Measurements from ENCODE around the gene PARP8. TPM values are rescaled to one million over a fixed set of nuclear protein-coding genes. Genes with fewer than 3 reads are reported as not detected.

Gene PARP8
- total RNA-seq, 6 donors from 2014 or later = 33.3 to 64.1 (median 34.6) TPM

DNA sequence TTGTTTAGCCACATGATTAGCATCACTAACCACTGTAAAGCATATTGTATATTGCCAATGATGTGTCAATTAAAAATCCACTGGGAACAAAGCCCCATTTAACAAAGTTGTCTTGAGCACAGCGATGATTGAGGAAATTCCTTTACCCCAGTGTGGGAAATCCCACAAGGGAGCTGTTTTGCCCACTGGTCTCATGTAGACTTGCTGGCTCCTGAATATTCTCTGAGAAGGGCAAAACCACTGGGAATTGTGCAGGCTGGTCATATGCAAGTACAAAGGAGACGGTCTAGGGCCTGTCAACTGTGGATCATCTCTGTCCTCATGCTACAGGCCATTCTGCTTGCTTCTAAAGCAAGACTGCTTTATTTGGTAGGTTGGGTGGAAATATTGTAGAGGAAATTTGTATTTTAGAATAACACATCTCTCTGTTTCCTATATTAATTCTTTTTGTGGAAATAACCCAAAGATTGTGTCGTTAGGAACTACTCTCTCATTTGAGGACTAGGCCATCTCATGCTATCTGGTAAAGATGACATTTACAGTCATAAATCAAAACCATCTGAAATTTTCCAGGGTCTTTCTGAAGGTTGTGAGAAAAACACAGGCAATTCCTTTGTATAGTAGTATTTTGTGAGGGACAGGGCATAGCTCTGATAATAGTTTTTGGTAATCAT is 60.2 kb downstream of the PARP8 start:
- H3K27ac ChIP-seq = no peak overlapping the region
- H3K4me3 ChIP-seq = no peak overlapping the region
- H3K4me1 ChIP-seq = peaks cover 0 to 12% (median 2%) of the 10 kb centered on the region in 4 donors
- ATAC-seq (ENCODE audit: low FRiP score in 2 of 2) = no peak
- H3K27me3 ChIP-seq = no peaks in the 10 kb centered on the region
- TF ChIP-seq POLR2AphosphoS5 (IDR thresholded peaks at IDR 0.05) (no peak), EP300 (IDR thresholded peaks at IDR 0.05) (no peak), POLR2A (IDR thresholded peaks at IDR 0.05) (no peak)
- TF ChIP-seq, protein P1, sequence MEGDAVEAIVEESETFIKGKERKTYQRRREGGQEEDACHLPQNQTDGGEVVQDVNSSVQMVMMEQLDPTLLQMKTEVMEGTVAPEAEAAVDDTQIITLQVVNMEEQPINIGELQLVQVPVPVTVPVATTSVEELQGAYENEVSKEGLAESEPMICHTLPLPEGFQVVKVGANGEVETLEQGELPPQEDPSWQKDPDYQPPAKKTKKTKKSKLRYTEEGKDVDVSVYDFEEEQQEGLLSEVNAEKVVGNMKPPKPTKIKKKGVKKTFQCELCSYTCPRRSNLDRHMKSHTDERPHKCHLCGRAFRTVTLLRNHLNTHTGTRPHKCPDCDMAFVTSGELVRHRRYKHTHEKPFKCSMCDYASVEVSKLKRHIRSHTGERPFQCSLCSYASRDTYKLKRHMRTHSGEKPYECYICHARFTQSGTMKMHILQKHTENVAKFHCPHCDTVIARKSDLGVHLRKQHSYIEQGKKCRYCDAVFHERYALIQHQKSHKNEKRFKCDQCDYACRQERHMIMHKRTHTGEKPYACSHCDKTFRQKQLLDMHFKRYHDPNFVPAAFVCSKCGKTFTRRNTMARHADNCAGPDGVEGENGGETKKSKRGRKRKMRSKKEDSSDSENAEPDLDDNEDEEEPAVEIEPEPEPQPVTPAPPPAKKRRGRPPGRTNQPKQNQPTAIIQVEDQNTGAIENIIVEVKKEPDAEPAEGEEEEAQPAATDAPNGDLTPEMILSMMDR (IDR thresholded peaks at IDR 0.05) = no peak
- H3K9me3 ChIP-seq = no peaks in the 10 kb centered on the region
- DNase-seq = no peak
- no peaks in the 10 kb centered on the region for H3K36me3 ChIP-seq
- 88 to 95% methylated on average over 3 of the region's 3 CpGs for WGBS, 2 donors

DNA sequence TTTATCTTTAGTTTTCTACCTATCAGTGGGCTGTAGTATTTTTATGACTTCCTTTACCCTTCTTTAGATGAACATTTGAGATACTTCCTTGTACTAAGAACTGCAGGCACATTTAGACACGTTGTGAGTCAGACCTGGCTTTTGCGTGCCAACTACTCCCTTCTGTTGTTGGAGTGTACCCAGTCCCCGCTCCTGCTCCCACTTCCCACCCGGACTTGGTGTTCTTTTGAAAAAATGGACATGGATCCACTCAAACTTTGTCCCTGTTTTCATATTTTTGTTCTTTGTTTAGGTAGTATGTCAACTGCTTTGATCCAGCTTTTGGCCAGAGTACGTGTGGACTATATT is 60.7 kb downstream of the PARP8 start:
- Histone ChIP-seq H3K27ac (no peak overlapping the region), H3K4me3 (no peak overlapping the region), H3K9me3 (no peaks in the 10 kb centered on the region), H3K4me1 (peaks cover 0 to 12% (median 2%) of the 10 kb centered on the region in 4 donors), H3K36me3 (no peaks in the 10 kb centered on the region), H3K27me3 (no peaks in the 10 kb centered on the region)
- WGBS, 2 donors = 45 to 52% methylated on average over 5 of the region's 5 CpGs
- no peak for TF ChIP-seq POLR2AphosphoS5 (IDR thresholded peaks at IDR 0.05)
- TF ChIP-seq, protein P1 (IDR thresholded peaks at IDR 0.05) = no peak
- TF ChIP-seq EP300 (IDR thresholded peaks at IDR 0.05) = no peak
- no peak for TF ChIP-seq POLR2A (IDR thresholded peaks at IDR 0.05)
- ATAC-seq (ENCODE audit: low FRiP score in 2 of 2) (peak in 1 of 2 donors; percentile 70), DNase-seq (peak in 1 of 2 donors; percentile 63)

DNA sequence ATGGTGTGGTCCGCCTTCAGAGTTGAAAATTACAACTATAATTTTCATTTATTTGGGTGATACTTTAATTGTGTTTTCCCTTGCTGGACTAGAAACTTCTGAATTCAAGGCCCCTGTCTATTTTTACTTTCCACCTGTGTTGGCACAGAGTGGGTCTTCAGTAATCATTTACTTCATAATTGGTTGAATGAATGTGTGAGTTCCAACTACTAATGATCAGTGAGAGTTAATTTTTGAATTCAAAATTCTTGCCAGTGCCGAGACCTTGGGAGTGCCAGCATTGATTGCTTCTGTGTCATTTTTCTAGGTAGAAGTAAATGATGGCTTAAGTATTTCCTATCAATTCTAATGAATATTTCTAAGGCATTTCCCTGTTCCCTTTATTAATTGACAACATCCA is 61.4 kb downstream of the PARP8 start:
- TF ChIP-seq EP300 (IDR thresholded peaks at IDR 0.05) (no peak), POLR2A (IDR thresholded peaks at IDR 0.05) (no peak)
- no peak for ATAC-seq (ENCODE audit: low FRiP score in 2 of 2)

DNA sequence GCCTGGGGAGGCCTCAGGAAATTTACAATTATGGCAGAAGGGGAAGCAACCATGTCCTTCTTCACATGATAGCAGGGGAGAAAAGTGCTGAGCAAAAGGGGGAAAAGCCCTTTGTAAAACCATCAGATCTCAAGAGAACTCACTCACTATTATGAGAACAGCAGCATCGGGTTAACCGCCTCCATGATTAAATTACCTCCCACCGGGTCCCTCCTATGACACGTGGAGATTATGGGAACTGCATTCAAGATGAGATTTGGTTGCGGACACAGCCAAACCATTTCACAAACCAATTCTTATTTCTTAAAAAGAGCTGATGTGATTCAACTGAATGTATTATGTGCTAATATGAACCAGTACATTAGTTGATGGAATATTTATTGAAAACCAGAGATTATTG is 63.9 kb downstream of the PARP8 start:
- no peak overlapping the region for H3K4me3 ChIP-seq
- 87 to 89% methylated on average over 5 of the region's 5 CpGs for WGBS, 2 donors
- no peaks in the 10 kb centered on the region for H3K36me3 ChIP-seq
- no peaks in the 10 kb centered on the region for H3K9me3 ChIP-seq
- TF ChIP-seq POLR2A (IDR thresholded peaks at IDR 0.05) (no peak), EP300 (IDR thresholded peaks at IDR 0.05) (no peak), POLR2AphosphoS5 (IDR thresholded peaks at IDR 0.05) (no peak)
- TF ChIP-seq, protein P1 (IDR thresholded peaks at IDR 0.05) = no peak
- no peaks in the 10 kb centered on the region for H3K27me3 ChIP-seq
- H3K27ac ChIP-seq = no peak overlapping the region
- no peak for ATAC-seq (ENCODE audit: low FRiP score in 2 of 2)
- H3K4me1 ChIP-seq = peaks cover 0 to 12% (median 2%) of the 10 kb centered on the region in 4 donors
- no peak for DNase-seq

More for the DNA sequence above, 61.4 kb downstream of the PARP8 start:
- Histone ChIP-seq H3K4me3 (no peak overlapping the region), H3K9me3 (no peaks in the 10 kb centered on the region), H3K27me3 (no peaks in the 10 kb centered on the region), H3K36me3 (no peaks in the 10 kb centered on the region), H3K27ac (no peak overlapping the region), H3K4me1 (peaks cover 0 to 12% (median 2%) of the 10 kb centered on the region in 4 donors)
- 94 to 98% methylated on average over 2 of the region's 2 CpGs for WGBS, 2 donors
- no peak for DNase-seq

DNA sequence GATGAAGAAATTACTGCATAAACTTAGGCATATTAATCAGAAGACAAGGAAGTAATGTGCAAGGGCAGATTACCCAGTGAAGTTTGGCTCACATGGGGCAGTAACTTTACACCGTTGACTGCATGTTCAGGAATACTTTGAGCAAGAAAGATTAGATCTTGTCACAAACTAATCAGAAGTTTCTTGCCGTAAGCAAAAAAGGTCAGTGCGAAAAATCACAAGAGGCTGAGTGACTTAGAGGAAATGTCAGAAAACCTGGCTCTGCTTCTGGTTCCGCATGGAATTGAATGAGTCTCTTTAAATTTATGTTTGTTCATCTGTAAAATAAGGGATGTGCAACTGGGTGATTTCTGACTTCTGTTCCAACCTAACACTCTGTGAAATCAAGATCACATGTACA is 64.4 kb downstream of the PARP8 start:
- Histone ChIP-seq H3K36me3 (no peaks in the 10 kb centered on the region), H3K4me3 (no peak overlapping the region), H3K4me1 (peaks cover 0 to 12% (median 2%) of the 10 kb centered on the region in 4 donors), H3K27ac (no peak overlapping the region), H3K9me3 (no peaks in the 10 kb centered on the region), H3K27me3 (no peaks in the 10 kb centered on the region)
- no peak for ATAC-seq (ENCODE audit: low FRiP score in 2 of 2)
- WGBS, 2 donors = 69 to 82% methylated on average over 4 of the region's 4 CpGs
- TF ChIP-seq EP300 (IDR thresholded peaks at IDR 0.05) = no peak
- TF ChIP-seq, protein P1 (IDR thresholded peaks at IDR 0.05) = no peak
- no peak for TF ChIP-seq POLR2AphosphoS5 (IDR thresholded peaks at IDR 0.05)
- TF ChIP-seq POLR2A (IDR thresholded peaks at IDR 0.05) = no peak
- DNase-seq = no peak

Data from upper lobe of left lung (tissue), 6 donors.